Effector CD4-positive, alpha-beta T cell (primary cell): ENCODE data around the gene UBAC2.
A peak's percentile ranks its signal among the peaks of the same experiment; 100 is the strongest.
"Not testable (repeated sequence)": the region's sequence is repeated elsewhere in the genome, so short reads cannot be mapped to it uniquely, and the experiment has no call there.

ENCODE experiments used
- DNase-seq: peaks from one replicate; pipeline ENCODE4 v3.0.0-alpha.2; 2020

Gene UBAC2

DNA sequence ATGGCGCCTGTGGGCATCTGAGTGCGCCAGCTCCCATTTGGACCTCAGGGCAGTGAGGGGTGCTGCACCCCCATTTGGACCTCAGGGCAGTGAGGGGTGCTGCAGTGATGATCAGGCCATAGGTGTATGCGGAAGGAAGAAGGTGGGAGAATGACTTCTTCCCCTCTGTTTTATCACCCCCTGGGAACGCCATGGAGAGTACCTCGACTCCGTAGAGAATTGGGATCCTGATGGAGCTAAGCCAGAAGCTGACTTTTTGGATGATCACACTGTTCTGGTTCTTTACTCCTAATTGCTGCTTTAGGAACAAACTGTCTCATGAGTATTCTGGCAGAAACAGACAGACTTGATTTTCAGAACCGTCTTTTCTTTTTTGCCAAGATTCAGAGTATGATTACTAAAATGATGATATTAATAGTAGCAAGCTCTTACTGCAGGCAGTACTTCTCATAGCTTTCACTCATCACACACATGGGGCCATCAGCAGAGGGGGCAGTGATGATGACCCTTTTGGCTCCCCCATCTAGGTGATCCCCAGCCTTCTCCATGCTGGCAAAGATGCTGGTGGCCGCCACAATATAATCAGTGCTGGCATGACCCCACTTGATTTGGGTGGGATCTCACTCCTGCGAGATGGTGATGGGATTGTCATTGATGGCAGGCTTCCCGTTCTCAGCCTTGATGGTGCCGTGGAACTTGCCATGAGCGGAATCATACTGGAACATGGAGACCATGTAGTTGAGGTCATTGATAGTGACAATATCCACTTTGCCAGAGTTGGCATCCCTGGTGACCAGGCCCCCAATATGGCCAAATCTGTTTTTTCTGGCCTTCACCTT, 10.3 kb upstream of the UBAC2 start:
- DNase-seq = no peak

DNA sequence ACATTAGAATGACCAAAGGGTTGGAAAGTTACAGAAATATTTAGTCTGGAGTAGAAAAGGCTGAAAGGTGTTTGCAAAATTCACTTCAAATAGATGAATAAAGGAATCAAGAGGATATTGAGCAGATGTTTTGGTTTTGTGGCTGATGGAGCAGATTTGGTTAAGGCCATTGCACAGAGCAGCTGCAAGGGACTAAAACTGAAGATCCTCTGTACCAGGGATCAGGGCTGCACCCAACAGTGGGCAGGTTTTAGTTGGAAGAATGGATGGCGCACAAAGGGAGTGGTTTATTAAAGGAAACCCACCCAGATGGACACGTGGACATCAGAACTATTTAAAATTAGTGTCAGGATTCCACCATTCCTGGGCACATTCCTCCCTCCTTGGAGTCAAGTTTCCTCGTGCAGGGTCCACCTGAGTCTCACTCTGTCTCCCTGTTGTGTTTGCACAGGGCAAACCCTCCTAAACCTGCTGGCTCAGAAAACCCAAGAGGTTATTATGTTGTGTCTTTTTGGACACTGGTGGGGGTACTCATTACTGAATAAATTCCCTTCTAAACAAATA, 9.2 kb upstream of the UBAC2 start:
- no peak for DNase-seq

DNA sequence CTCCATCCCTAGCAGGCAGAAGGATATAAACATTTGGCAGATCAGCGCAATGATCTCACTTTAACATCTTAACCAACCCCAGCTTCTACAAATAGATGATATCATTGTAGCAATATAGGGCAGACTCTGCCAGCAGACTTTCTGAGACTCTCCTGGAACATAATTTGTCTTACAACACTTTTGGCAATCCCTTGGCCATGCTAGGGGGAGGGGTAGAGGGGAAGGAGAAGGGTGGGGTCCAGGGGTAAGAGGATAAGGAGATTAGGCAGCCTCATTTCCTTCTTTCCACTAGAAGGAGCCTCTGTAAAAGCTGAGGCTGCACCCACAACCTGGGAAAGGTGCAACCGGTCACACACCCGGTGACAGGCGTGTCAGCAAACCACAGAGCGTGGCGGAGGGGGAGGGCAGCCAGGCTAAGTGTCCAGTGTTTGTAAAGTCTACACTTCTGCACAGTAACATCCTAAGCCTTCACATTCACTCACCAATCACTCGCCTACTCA, 8.7 kb upstream of the UBAC2 start:
- DNase-seq = no peak

DNA sequence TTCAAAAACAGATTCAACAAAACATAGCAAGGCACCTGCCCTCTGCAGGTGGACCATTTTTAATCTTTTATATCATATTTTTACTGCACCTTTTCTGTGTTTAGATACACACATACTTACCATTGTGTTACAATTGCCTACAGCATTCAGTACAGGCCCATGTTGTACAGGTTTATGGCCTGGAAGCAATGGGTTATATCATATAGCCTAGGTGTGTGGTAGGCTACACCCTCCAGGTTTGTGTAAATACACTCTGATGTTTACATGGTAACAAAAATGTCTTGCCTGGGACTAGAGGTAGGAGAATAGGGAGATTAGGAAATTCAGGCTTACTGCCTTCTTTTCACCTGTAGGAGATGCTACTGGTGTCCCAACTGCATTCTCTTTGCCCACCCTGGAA, 8.2 kb upstream of the UBAC2 start:
- DNase-seq = no peak

GRCh38 chr13:99193152-99193551, 7.5 kb upstream of the UBAC2 start:
- DNase-seq = no peak

- DNase-seq = no peak
Measured at GRCh38 chr13:99196466-99197116, 4.1 kb upstream of the UBAC2 start.

DNA sequence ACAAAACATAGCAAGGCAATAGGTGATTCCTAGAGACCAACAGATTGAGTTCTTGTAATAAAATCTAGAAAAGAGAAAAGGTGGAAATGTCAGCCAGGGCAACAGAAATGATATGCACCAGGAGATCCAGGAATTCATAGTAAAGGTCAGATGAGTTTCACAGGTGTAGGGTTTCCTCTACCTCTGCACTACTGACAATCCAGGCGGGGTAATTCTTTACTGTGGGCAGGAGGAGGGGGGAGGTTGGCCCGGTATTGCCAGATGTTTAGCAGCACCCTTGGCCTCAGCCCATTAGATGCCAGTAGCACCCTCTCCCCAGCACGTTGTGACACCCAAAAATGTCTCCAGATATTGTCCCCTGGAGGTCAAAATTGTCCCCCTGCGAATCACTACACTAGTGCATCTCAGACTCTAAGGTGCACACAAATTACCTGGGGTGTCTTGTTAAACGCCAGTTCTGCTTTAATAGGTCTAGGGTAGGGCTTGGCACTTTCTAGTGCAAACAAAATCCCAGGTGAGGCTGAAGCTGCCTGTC, 3.5 kb upstream of the UBAC2 start:
- no peak for DNase-seq

DNA sequence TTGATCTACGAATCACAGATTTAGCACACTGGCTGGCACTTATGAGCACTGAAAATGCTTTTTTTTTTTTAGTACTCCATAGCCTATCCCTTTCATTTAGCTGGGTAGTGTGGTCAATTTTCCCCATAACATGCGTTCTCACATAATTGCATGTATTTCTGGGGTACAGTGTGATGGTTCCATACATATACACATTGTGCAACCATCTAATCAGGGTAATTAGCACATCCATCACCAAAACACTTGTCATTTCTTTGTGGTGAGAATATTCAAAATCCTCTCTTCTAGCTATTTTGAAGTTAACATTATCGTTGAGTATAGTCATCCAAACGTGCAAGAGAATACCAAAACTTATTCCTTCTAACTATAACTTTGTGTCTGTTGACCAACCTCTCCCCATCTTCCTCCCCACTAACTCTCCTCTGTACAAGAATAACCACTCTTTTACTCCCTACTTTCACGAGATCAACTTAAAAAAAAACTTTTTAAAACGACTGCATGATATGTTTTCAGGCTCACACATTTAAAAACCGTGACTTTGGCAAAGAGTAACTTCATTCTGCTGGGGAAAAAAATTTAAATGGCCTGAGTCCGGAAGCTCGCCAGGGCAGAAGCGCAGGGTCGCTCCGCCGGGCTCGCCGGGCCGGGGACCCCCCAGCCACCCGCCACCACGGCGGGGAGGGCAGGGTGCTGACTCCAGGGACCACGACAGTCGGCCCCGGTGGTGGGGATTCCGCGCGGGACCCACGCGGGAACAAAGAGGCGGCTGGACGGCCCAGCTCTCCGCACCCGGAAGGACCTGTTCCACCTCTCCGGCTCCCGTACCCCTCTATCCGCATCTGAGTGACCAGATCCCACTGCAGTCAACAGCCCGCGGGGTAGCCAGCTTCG, 868 bp upstream of the UBAC2 start:
- no peak for DNase-seq

DNA sequence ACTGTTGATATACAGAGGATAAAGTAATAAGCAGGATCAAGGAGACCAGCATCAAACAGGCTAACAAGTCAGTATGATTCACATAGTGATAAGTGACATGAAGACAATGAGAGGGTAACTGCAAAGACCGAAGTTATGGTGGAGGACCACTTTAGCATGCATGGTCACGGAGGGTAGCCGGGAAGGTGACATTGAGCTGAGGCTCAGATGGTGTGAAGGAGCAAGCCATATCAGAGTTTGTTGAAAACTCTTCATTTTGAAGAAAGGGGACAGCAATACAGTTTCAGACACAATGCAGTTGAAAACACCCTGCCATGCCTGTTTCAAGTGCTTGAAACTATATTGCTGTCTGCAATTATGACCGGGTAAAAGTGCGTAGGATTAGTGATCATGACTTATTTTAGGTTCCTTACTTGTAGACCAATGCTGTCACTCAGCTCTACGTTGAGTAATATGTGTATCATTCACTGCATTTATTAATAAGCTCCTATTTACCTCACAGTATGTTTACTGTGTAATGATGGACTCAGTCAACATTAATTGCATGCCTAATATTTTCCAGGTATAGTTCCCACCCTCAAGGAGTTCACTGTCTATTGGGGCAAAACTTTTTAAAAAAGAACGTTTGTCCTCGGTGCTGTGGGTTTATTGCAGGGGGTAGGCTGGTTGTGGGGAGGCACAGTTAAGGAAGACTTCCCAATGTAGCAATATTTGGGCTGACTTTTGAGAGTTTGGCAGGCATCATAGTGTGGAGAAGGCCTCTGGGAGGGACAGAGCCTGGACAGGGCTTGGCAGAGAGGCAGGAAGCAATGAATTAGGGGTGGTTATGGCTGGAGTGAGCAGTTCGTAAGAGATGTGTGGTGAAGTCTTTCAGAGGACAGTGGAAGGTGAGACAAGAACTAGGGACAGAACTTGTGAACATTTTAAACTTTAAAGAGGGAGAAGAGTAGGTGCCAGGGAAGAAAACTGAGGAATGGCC, 3.2 kb downstream of the UBAC2 start:
- no peak for DNase-seq

- DNase-seq = no peak
Measured at GRCh38 chr13:99205621-99206220, 5.1 kb downstream of the UBAC2 start.

DNA sequence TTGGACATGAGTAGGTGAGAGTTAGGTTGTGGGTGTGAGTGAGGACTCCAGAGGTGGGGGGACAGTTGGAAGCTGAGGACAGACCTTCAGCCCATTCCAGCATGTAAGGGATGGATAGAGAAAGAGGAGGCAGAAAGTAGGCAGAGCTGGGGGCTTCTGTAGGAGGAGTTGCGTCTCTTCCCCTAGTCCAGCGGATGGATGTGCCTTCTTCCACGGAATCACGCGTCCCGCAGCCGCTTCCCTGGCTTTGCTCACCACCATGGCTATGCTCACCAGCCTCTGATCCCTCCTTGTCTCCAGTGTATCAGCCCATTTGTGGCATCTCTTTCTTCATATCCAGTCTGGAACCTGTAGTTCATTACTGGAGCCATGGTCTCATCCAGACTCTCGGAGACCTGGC, 5.6 kb downstream of the UBAC2 start:
- no peak for DNase-seq

- no peak for DNase-seq
Measured at GRCh38 chr13:99206873-99207272, 6.2 kb downstream of the UBAC2 start.

DNA sequence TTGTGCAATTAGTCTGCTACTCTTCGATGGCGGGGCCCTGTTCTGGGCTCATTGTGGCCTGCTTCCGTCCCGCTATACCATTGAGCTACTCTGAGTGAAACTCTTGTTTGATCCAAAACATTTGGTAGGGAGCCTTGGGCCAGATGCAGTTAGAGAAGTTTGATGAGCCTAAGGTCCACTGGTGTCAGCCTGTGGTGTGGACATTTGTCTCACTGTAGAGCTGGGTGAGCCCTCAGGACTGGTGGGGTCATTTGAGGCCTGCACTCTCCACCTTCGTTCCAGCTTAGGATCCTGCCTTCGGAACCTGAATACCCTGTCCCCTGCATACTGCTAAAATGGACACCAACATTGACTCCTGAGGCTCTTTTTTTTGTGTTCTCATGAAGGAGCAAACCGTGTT, 6.9 kb downstream of the UBAC2 start:
- DNase-seq = no peak

GRCh38 chr13:99208185-99208584, 7.5 kb downstream of the UBAC2 start:
- no peak for DNase-seq

DNA sequence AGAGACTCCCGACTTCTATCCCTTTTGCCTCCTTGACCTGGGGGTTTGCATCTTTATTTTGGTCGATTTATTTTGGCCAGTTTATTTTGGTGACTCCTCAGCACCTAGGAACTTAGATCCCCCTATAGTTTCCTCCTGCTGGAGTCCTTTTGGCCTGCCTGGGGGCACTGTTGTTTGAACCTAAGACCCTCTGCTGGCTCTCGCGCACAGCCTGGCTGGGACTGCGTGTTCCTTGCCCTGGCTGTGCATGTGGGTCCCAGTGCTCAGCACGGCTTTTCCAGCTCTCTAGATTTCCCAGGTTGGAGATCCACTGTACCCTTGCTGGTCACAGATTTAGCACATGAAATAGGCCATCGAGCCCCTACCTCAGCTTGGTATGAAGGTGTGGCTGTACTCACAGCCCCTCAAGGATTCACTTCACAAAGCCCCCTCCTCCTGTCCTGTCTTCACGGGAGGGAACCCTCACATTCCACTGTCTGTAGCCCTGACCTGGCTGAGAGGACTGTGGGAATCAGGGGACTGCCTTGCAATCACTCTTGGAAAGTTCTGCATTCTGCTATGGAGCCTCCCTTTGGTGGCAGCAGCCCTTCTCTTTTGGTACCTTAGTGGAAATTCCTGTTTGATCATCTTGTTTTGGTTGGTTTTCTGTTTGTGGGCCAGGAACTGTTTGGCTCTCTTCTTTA, 8.3 kb downstream of the UBAC2 start:
- no peak for DNase-seq

DNA sequence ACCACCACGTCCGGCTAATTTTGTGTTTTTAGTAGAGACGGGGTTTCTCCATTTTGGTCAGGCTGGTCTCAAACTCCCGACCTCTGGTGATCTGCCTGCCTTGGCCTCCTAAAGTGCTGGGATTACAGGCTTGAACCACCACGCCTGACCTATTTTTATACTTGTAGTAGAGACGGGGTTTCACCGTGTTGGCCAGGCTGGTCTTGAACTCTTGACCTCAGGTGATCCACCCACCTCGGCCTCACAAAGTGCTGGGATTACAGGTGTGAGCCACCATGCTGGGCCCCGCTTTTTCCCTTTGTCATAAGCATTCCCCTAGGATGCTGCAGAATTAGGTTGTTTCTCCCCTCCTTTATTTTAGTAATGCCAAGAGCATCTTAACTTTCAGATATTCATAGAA, 10.0 kb downstream of the UBAC2 start:
- not testable (repeated sequence) for DNase-seq

DNA sequence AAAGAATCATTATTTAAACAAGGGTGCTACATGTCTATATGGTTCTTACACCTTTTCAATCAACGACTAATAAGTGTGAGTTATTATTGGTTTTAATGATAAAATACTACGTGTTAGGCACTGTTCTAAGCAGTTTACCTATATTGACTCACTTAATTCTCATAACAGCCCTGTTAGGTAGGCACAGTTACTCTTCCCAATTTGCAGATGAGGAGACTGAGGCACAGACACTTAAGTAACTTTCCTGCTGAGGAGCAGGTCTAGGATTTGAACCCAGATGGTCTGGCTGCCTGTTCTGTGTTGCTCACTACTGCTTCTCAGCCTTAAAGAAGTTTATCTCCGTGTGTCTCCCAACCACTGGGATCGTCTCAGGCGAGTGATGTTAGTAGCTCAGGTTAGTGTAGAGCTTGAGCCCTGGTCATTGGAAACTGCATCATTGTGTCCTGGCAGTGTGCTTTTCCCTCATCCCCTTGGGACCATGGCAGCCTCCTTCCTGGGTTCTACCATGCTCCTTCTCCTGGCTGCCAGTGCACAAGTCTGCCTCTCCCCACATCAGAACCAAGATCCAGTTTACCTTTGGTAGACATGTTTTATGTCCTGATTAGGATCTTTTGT, 10.9 kb downstream of the UBAC2 start:
- no peak for DNase-seq

DNA sequence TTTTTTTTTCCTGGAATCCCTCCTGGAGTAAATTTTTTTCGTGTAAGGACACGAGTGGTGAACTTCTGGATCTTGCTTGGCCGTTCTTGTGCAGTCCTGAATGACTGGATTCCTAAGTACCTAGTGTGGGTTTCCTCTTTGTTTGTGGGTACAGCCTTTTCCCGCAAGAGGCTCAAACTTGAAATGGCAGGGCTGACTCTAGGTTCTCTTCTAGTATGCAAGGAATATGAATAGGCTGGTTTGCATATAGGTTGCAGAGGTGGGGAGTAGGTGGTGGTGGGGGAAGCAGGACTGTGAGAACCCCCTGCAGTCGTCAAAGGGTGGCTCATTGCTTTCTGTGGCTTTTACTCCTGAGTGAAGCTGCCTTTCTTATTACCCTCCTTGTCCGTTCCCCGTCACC, 13.6 kb downstream of the UBAC2 start:
- peak; percentile 5 for DNase-seq

DNA sequence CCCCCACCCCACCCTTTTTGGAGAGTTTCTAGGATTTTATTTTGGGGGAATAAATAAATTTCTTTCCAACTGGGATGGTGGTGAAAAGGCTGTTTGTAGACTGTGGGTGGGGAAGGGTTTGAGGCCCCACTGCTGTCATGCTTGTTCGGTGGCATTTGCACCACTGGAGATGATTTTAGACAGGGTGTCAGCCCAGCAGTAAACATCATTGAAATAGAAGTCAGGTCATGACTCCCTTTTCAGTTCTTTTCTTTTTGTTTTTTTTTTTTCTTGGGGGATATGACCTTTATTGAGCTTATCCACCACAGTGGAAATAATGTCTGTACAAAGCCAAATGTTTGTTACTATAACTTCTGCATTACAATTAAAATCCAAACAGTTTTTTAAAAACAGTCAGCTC, 14.1 kb downstream of the UBAC2 start:
- no peak for DNase-seq
